Gastroesophageal sphincter (tissue), 4 donors: ENCODE measurements around the gene METTL24. TPM values are rescaled to one million over a fixed set of nuclear protein-coding genes. Genes with fewer than 3 reads are reported as not detected.

Source experiments
- ATAC-seq: fragments of 150-250 bp; one replicate; pipeline ENCODE4 v1.9.1; 2016; ENCODE audit warnings: mild to moderate bottlenecking, moderate library complexity
- H3K27ac ChIP-seq, 4 donors: fragments of 200-600 bp; sonication (generic) in 3 of 4; 1 replicate in 3 of 4; 2 replicates in 1 of 4; pipeline ENCODE4 v1.5.1; 2016 to 2019
- H3K27me3 ChIP-seq: fragments of 200-600 bp; sonication (generic); one replicate; pipeline ENCODE4 v1.5.1; 2019
- H3K36me3 ChIP-seq, 2 donors: fragments of 200-600 bp; sonication (generic); one replicate each; pipeline ENCODE4 v1.5.1; 2019; ENCODE audit warnings: control low read depth in 1 of 2
- H3K4me1 ChIP-seq, 3 donors: fragments of 200-600 bp; sonication (generic); 1 replicate in 2 of 3; 2 replicates in 1 of 3; pipeline ENCODE4 v1.5.1; 2016 to 2019; ENCODE audit warnings: control low read depth in 2 of 3
- H3K4me3 ChIP-seq, 2 donors: fragments of 200-600 bp; sonication (generic); one replicate each; pipeline ENCODE4 v1.5.1; 2019; ENCODE audit warnings: mild to moderate bottlenecking in 1 of 2, moderate library complexity in 1 of 2
- H3K9me3 ChIP-seq, 3 donors: fragments of 200-600 bp; sonication (generic); one replicate each; pipeline ENCODE4 v1.5.1; 2017 to 2019; ENCODE audit warnings: control low read depth in 2 of 3
- CTCF ChIP-seq, 4 experiments: fragments of 200-600 bp in 2 of 4; fragments of 450-650 bp in 2 of 4; sonication (generic) in 1 of 4; IDR thresholded peaks; one replicate each; pipeline ENCODE4 v1.5.1; 2017 to 2019; ENCODE audit warnings: antibody characterized with exemption in 4 of 4, mild to moderate bottlenecking in 2 of 4, moderate library complexity in 2 of 4
- EP300 ChIP-seq: sonication (generic); formaldehyde crosslinking; IDR thresholded peaks from one replicate; pipeline ENCODE4 v1.6.1; 2017; ENCODE audit warnings: antibody characterized with exemption, mild to moderate bottlenecking
- POLR2A ChIP-seq, 2 donors: fragments of 450-650 bp; IDR thresholded peaks; one replicate each; pipeline ENCODE4 v1.6.1; 2017; ENCODE audit warnings: antibody characterized with exemption in 2 of 2, mild to moderate bottlenecking in 2 of 2, moderate library complexity in 1 of 2
- POLR2AphosphoS5 ChIP-seq: sonication (generic); formaldehyde crosslinking; IDR thresholded peaks from one replicate; pipeline ENCODE4 v1.6.1; 2017; ENCODE audit warnings: antibody characterized with exemption
- WGBS, 2 donors: methylation state at CpG; one replicate each; pipeline ENCODE4 v1.1.5; 2018; ENCODE audit warnings: low coverage in 1 of 2; 5-methylcytosine and 5-hydroxymethylcytosine counted together
- total RNA-seq, 4 donors: library from RNA; depleted of rRNA; stranded (reverse); fragments of >200 nt; gene quantifications; one replicate each; pipeline ENCODE4 v1.1.0, GENCODE V29; 2016

Gene METTL24
- total RNA-seq, 4 donors from 2014 or later, result 18.6 to 33.6 (median 24.4) TPM

GRCh38 chr6:110369066-110369465, 10.9 kb upstream of the METTL24 start:
- no peak overlapping the region for H3K27ac ChIP-seq
- no peaks in the 10 kb centered on the region for H3K9me3 ChIP-seq
- no peak for ATAC-seq
- TF ChIP-seq EP300 (no peak), CTCF (IDR thresholded peaks at IDR 0.05) (no peak), POLR2AphosphoS5 (no peak), POLR2A (IDR thresholded peaks at IDR 0.05) (no peak)
- WGBS, 2 donors, result 31 to 32% methylated on average over 4 of the region's 4 CpGs
- H3K36me3 ChIP-seq, result no peaks in the 10 kb centered on the region
- no peak overlapping the region for H3K4me3 ChIP-seq
- no peaks in the 10 kb centered on the region for H3K27me3 ChIP-seq
- H3K4me1 ChIP-seq, result peaks cover 0 to 32% (median 3%) of the 10 kb centered on the region in 3 donors

GRCh38 chr6:110368284-110368683, 10.1 kb upstream of the METTL24 start:
- no peaks in the 10 kb centered on the region for H3K27me3 ChIP-seq
- no peak for TF ChIP-seq EP300
- TF ChIP-seq CTCF (IDR thresholded peaks at IDR 0.05), result no peak
- TF ChIP-seq POLR2AphosphoS5, result no peak
- TF ChIP-seq POLR2A (IDR thresholded peaks at IDR 0.05), result no peak
- no peaks in the 10 kb centered on the region for H3K36me3 ChIP-seq
- H3K9me3 ChIP-seq, result no peaks in the 10 kb centered on the region
- H3K27ac ChIP-seq, result no peak overlapping the region
- no peak for ATAC-seq
- H3K4me1 ChIP-seq, result peaks cover 0 to 39% (median 5%) of the 10 kb centered on the region in 3 donors
- H3K4me3 ChIP-seq, result no peak overlapping the region
- WGBS, 2 donors, result 70 to 82% methylated on average over 2 of the region's 2 CpGs

GRCh38 chr6:110367825-110368224, 9.7 kb upstream of the METTL24 start:
- no peak overlapping the region for H3K27ac ChIP-seq
- 64 to 75% methylated on average over 1 of the region's 1 CpG for WGBS, 2 donors
- no peak overlapping the region for H3K4me3 ChIP-seq
- peaks cover 0 to 42% (median 5%) of the 10 kb centered on the region in 3 donors for H3K4me1 ChIP-seq
- no peak for ATAC-seq
- no peaks in the 10 kb centered on the region for H3K36me3 ChIP-seq
- TF ChIP-seq CTCF (IDR thresholded peaks at IDR 0.05), result no peak
- H3K9me3 ChIP-seq, result no peaks in the 10 kb centered on the region
- H3K27me3 ChIP-seq, result no peaks in the 10 kb centered on the region

- no peaks in the 10 kb centered on the region for H3K27me3 ChIP-seq
- 86 to 92% methylated on average over 1 to 2 of the region's 2 CpGs for WGBS, 2 donors
- ATAC-seq, result no peak
- H3K4me1 ChIP-seq, result peaks cover 0 to 42% (median 5%) of the 10 kb centered on the region in 3 donors
- H3K4me3 ChIP-seq, result no peak overlapping the region
- no peaks in the 10 kb centered on the region for H3K36me3 ChIP-seq
- TF ChIP-seq POLR2AphosphoS5 (no peak), CTCF (IDR thresholded peaks at IDR 0.05) (no peak), EP300 (no peak), POLR2A (IDR thresholded peaks at IDR 0.05) (no peak)
- no peak overlapping the region for H3K27ac ChIP-seq
- H3K9me3 ChIP-seq, result no peaks in the 10 kb centered on the region
Measured at GRCh38 chr6:110366975-110367374, 8.8 kb upstream of the METTL24 start.

GRCh38 chr6:110366256-110366655, 8.1 kb upstream of the METTL24 start:
- H3K27me3 ChIP-seq, result no peaks in the 10 kb centered on the region
- no peaks in the 10 kb centered on the region for H3K36me3 ChIP-seq
- no peak for TF ChIP-seq POLR2AphosphoS5
- no peak for TF ChIP-seq CTCF (IDR thresholded peaks at IDR 0.05)
- TF ChIP-seq POLR2A (IDR thresholded peaks at IDR 0.05), result no peak
- no peak for TF ChIP-seq EP300
- no peak overlapping the region for H3K4me3 ChIP-seq
- no peak for ATAC-seq
- peak overlapping the region in 1 of 4 donors; percentile 1 for H3K27ac ChIP-seq
- no peaks in the 10 kb centered on the region for H3K9me3 ChIP-seq
- peaks cover 0 to 42% (median 5%) of the 10 kb centered on the region in 3 donors for H3K4me1 ChIP-seq
- 62 to 64% methylated on average over 2 of the region's 2 CpGs for whole genome bisulfite sequencing, 2 donors
